ENCODE results near the gene TMEM255B. TPM values are rescaled to one million over a fixed set of nuclear protein-coding genes. Genes with fewer than 3 reads are reported as not detected.
"Not testable (repeated sequence)": the region's sequence is repeated elsewhere in the genome, so short reads cannot be mapped to it uniquely, and the experiment has no call there.

The TMEM255B gene
- total RNA-seq, 1 experiment from 2014 or later, result not detected

DNA sequence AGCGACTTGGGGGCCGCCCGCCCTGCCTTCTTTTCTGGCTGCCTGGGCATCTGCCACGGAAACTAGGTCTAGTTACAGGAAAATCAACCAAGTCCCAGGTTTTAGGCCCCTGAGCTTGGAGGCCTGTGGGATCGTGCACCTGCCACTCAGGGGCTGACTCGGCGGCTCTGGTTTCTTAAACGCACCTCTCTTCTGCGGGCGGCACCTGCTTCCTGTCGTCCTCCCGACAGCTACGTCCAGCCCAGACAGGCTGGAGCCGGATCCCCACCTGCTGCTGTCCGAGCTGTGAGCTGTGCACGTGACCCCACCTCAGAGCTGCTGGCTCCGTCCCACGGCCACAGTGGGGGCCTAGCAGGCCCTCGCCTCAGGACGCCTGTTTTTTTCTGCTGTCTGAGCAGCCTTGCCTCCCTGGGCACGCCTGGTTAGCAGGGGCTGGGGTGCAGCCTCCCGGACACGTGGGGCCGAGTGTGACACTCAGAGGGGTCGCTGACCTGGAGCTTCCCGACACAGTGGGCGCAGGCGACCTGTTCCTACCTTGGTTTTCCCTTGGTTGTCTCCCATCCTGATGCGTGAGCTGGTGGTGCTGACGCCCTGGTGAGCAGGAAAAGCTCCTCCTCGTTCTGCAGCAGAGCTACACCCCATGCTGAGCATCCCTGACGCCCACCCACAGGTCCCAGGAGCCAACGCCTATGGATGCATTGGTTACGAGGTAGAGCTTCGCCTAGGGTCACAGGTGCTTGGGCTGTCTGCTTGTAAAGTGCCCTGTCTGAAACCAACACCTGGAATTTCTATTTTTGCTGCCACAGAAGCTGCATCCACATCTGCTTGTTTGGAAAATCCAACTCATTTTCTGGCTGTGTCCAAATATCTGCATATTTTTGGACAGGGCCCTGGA lies 17.5 kb downstream of the TMEM255B start:
- H3K4me3 ChIP-seq, result no peak overlapping the region
- no peaks in the 10 kb centered on the region for H3K27me3 ChIP-seq
- H3K27ac ChIP-seq, result no peak overlapping the region
- no peaks in the 10 kb centered on the region for H3K36me3 ChIP-seq
- peak; percentile 37 to 56 for DNase-seq
- H3K9me3 ChIP-seq (replicated peaks), result no peaks in the 10 kb centered on the region; the same call in 1 of the 2 replicates
- no peaks in the 10 kb centered on the region for H3K4me1 ChIP-seq

GRCh38 chr13:113777311-113778260 lies 18.6 kb downstream of the TMEM255B start:
- Histone ChIP-seq H3K36me3 (no peaks in the 10 kb centered on the region), H3K27me3 (no peaks in the 10 kb centered on the region), H3K9me3 (replicated peaks) (no peaks in the 10 kb centered on the region), H3K4me1 (no peaks in the 10 kb centered on the region), H3K4me3 (no peak overlapping the region), H3K27ac (no peak overlapping the region)
- DNase-seq, result peak; percentile 44 to 57

GRCh38 chr13:113781571-113781970 lies 22.5 kb downstream of the TMEM255B start:
- Histone ChIP-seq H3K4me3 (no peak overlapping the region), H3K27ac (no peak overlapping the region), H3K9me3 (replicated peaks) (no peaks in the 10 kb centered on the region), H3K36me3 (no peaks in the 10 kb centered on the region), H3K27me3 (no peaks in the 10 kb centered on the region), H3K4me1 (no peaks in the 10 kb centered on the region)
- DNase-seq, result no peak

DNA sequence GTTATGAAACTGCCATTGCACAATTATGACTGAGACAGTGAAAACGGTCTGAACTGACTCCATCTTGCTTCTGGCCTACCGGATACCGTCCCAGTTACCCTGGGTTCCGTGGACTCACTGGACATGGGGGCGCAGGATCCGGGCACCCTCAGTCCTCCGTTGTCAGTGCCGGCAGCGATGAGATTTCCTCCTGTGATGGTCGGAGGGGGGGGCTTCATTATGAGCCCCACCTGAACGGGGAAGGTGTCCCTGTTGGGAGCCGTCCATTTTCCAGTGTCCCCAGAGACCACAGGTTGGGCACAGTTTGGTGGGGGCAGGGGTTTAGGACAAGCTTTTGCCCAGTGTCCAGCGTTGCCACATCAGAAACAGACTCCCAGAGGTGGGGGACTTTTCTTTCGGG lies 23.4 kb downstream of the TMEM255B start:
- Histone ChIP-seq H3K36me3 (no peaks in the 10 kb centered on the region), H3K9me3 (replicated peaks) (no peaks in the 10 kb centered on the region), H3K27ac (no peak overlapping the region), H3K27me3 (no peaks in the 10 kb centered on the region), H3K4me1 (no peaks in the 10 kb centered on the region), H3K4me3 (no peak overlapping the region)
- DNase-seq, result no peak

GRCh38 chr13:113783200-113783881 lies 24.3 kb downstream of the TMEM255B start:
- H3K27ac ChIP-seq, result no peak overlapping the region
- no peaks in the 10 kb centered on the region for H3K9me3 ChIP-seq (replicated peaks)
- H3K4me1 ChIP-seq, result no peaks in the 10 kb centered on the region
- H3K36me3 ChIP-seq, result no peaks in the 10 kb centered on the region
- no peaks in the 10 kb centered on the region for H3K27me3 ChIP-seq
- no peak overlapping the region for H3K4me3 ChIP-seq
- DNase-seq, result no peak

GRCh38 chr13:113783966-113784644 lies 25.1 kb downstream of the TMEM255B start:
- DNase-seq, result no peak
- Histone ChIP-seq H3K27me3 (no peaks in the 10 kb centered on the region), H3K4me3 (no peak overlapping the region), H3K4me1 (no peaks in the 10 kb centered on the region), H3K9me3 (replicated peaks) (no peaks in the 10 kb centered on the region), H3K27ac (no peak overlapping the region), H3K36me3 (no peaks in the 10 kb centered on the region)

DNA sequence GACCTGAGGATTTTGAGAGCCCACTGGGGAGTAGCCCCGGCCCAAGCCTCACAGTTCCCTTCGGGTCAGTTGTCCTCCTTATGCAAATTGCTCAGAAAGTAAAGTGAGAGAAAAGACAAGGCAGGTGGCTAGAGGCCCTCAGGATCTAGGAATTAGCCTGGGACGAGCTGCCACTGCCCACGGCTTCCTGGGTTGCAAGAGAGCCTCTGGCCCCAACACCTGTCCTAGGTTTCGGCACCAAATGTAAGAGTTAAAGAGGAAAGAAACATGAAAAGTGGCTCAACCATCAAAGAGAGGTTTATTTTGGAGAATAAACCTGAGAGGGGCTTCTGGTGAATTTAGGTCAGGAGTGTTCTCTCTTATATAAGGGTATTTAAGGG lies 25.6 kb downstream of the TMEM255B start:
- Histone ChIP-seq H3K4me1 (no peaks in the 10 kb centered on the region), H3K27ac (no peak overlapping the region)
- DNase-seq, result no peak

DNA sequence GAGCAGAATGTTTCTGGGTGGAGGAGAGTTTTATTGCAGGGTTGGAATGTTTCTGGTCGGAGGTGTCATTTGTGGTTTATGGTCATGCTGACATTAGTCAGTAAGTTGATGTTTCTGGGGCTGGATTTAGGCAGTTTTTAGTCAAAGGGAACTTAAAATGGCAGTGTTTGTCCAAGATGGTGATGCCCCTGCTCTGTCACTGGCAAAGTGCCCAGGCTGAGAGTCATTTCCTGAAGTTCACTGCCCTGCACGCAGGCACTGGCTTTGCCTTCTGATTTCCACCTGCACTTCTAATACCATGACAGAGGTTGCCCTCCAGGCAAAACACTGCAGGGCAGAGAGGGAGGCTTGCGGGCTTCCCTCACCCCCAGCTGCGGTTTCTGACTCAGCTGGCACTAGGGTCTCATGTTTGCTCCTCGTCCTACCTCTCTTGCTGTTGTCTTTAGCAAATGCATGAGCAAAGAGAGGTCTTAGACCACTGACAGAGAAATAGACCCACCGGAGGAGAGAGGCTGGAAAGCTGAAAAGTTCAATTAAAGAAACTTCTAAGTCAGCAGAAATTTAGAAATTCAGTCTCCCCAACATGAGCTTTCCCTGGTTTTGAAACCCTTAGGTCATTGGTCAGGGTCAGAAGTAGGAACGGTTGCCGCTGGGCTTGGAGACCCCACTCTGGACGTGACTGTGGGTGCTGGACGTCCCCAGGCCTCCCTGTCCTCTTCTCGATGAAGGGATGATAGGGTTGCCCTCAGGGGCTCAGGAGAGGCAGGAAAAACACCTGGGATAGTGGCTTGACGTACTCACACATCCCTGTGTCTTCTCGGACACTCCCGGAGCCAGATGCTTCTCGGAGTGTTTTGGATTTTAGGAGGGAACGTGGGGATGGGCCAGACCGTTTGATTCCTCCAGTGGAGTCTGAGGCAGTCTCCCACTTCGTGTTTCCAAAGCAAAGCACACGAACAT lies 26.3 kb downstream of the TMEM255B start:
- H3K36me3 ChIP-seq, result no peaks in the 10 kb centered on the region
- no peak overlapping the region for H3K4me3 ChIP-seq
- H3K27me3 ChIP-seq, result no peaks in the 10 kb centered on the region
- no peaks in the 10 kb centered on the region for H3K4me1 ChIP-seq
- no peak for DNase-seq
- H3K9me3 ChIP-seq (replicated peaks), result no peaks in the 10 kb centered on the region
- H3K27ac ChIP-seq, result no peak overlapping the region

More for the DNA sequence above, 25.6 kb downstream of the TMEM255B start:
- Histone ChIP-seq H3K27me3 (no peaks in the 10 kb centered on the region), H3K36me3 (no peaks in the 10 kb centered on the region), H3K4me3 (no peak overlapping the region), H3K9me3 (replicated peaks) (no peaks in the 10 kb centered on the region)

DNA sequence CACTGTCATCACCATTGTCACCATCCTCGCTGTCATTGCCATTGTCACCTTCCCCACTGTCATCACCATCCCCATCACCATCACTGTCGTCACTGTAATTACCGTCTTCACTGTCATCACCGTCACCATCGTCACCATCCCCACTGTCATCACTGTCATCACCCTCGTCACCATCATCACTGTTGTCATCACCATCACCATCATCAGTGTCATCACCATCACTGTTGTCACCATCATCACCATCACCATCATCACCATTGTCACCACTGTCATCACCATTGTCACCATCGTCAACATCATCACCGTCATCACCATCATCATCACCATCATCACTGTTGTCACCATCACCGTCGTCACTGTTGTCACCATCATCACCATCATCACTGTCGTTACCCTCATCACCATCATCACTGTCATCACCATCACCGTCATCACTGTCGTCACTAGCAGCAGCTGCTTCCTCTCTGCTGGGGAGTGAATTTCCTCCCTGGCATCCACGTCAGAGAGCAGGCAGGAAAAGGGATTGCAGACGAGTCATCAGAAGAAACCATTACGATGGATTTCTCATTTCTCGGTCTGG lies 27.3 kb downstream of the TMEM255B start:
- no peaks in the 10 kb centered on the region for H3K4me1 ChIP-seq
- no peak overlapping the region for H3K4me3 ChIP-seq
- H3K27ac ChIP-seq, result no peak overlapping the region
- H3K36me3 ChIP-seq, result no peaks in the 10 kb centered on the region
- no peaks in the 10 kb centered on the region for H3K27me3 ChIP-seq
- H3K9me3 ChIP-seq (replicated peaks), result no peaks in the 10 kb centered on the region
- DNase-seq, result no peak

DNA sequence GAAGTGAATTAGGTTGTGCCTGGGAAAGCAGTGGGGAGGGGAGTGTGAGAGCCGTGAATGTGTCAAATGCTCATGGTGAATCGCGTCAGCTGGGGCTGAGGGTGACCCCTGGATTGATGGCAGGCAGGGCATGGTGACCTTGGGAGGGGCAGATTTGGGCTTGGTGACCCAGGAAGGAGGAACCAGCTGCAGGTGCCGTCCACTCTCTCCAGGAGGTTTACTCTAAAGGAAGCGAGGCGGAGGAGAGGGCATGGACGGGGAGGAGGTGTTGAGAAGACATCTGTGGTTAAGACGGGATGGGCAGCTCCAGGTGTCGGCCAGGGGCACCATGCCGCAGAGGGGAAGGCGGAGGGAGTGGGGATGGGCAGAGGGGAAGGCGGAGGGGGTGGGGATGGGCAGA lies 28.7 kb downstream of the TMEM255B start:
- Histone ChIP-seq H3K27ac (no peak overlapping the region), H3K9me3 (replicated peaks) (no peaks in the 10 kb centered on the region), H3K27me3 (no peaks in the 10 kb centered on the region), H3K4me3 (no peak overlapping the region), H3K4me1 (no peaks in the 10 kb centered on the region), H3K36me3 (no peaks in the 10 kb centered on the region)
- DNase-seq, result no peak

- Histone ChIP-seq H3K9me3 (replicated peaks) (no peaks in the 10 kb centered on the region), H3K4me3 (no peak overlapping the region), H3K27me3 (no peaks in the 10 kb centered on the region), H3K4me1 (no peaks in the 10 kb centered on the region), H3K27ac (no peak overlapping the region), H3K36me3 (no peaks in the 10 kb centered on the region)
- no peak for DNase-seq
Measured at GRCh38 chr13:113788413-113789135, 29.5 kb downstream of the TMEM255B start.

GRCh38 chr13:113789167-113789566 lies 30.1 kb downstream of the TMEM255B start:
- Histone ChIP-seq H3K4me1 (no peaks in the 10 kb centered on the region), H3K36me3 (no peaks in the 10 kb centered on the region), H3K9me3 (replicated peaks) (no peaks in the 10 kb centered on the region), H3K4me3 (no peak overlapping the region), H3K27me3 (no peaks in the 10 kb centered on the region), H3K27ac (no peak overlapping the region)
- DNase-seq, result no peak

GRCh38 chr13:113789931-113790330 lies 30.9 kb downstream of the TMEM255B start:
- not testable (repeated sequence) for H3K27ac ChIP-seq; H3K4me3 ChIP-seq; H3K9me3 ChIP-seq (replicated peaks); H3K27me3 ChIP-seq; DNase-seq; H3K4me1 ChIP-seq; H3K36me3 ChIP-seq
